ENCODE measurements around the gene NELFB.
A peak's percentile ranks its signal among the peaks of the same experiment; 100 is the strongest.

NELFB gene

DNA sequence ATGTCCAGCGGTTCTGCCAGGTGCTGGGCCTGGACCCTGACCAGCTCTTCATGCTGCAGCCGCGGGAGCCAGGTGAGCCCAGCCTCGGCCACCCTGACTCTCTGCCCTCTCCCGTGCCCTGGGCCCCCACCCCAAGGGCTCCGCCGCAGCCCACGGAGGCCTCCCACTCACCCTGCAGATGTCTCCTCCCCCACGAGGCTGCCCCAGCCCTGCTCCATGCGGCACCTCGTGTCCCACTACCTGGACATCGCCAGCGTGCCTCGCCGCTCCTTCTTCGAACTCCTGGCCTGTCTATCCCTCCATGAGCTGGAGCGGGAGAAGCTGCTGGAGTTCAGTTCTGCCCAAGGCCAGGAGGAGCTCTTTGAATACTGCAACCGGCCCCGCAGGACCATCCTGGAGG is 40.5 kb upstream of the NELFB start:
- Histone ChIP-seq H3K9me3 (ENCODE audit: severe bottlenecking) (no peaks in the 10 kb centered on the region), H3K36me3 (no peaks in the 10 kb centered on the region), H3K27ac (no peak overlapping the region), H3K27me3 (ENCODE audit: insufficient read depth, low read depth, severe bottlenecking) (no peaks in the 10 kb centered on the region), H3K4me3 (ENCODE audit: low read depth, low read length) (no peak overlapping the region)
- TF ChIP-seq, protein P1, sequence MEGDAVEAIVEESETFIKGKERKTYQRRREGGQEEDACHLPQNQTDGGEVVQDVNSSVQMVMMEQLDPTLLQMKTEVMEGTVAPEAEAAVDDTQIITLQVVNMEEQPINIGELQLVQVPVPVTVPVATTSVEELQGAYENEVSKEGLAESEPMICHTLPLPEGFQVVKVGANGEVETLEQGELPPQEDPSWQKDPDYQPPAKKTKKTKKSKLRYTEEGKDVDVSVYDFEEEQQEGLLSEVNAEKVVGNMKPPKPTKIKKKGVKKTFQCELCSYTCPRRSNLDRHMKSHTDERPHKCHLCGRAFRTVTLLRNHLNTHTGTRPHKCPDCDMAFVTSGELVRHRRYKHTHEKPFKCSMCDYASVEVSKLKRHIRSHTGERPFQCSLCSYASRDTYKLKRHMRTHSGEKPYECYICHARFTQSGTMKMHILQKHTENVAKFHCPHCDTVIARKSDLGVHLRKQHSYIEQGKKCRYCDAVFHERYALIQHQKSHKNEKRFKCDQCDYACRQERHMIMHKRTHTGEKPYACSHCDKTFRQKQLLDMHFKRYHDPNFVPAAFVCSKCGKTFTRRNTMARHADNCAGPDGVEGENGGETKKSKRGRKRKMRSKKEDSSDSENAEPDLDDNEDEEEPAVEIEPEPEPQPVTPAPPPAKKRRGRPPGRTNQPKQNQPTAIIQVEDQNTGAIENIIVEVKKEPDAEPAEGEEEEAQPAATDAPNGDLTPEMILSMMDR (IDR thresholded peaks at IDR 0.05; ENCODE audit: low read depth, low read length), result no peak
- no peak for DNase-seq

DNA sequence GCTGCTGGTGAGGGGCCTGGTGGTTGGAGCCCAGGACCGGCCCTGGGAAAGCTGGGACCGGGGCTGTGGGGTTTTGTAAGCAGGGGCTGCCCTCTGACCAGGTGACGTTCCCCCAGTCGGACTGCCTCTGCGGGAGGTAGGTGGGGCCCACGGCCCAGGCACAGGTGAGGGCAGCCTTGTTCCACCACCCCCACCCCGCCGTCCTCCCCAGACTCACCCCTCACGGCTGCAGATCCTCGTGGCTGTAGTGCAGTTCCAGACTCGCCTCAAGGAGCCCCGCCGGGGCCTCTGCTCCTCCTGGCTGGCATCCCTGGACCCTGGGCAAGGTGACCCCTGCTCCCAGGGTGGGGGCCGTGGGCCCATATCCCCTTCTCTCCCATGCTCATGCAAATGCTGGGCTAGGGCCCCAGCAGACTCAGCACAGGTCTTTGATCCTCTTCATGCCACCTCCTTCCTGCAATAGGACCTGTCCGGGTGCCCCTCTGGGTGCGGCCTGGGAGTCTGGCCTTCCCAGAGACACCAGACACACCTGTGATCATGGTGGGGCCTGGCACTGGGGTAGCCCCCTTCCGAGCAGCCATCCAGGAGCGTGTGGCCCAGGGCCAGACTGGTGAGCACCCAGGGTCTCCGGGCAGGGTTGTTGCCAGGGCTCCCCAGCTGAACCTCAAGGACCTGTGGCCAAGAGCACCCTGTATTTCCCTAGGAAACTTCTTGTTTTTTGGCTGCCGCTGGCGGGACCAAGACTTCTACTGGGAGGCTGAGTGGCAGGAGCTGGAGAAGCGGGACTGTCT is 39.7 kb upstream of the NELFB start:
- no peak for DNase-seq
- no peaks in the 10 kb centered on the region for H3K9me3 ChIP-seq (ENCODE audit: severe bottlenecking)

DNA sequence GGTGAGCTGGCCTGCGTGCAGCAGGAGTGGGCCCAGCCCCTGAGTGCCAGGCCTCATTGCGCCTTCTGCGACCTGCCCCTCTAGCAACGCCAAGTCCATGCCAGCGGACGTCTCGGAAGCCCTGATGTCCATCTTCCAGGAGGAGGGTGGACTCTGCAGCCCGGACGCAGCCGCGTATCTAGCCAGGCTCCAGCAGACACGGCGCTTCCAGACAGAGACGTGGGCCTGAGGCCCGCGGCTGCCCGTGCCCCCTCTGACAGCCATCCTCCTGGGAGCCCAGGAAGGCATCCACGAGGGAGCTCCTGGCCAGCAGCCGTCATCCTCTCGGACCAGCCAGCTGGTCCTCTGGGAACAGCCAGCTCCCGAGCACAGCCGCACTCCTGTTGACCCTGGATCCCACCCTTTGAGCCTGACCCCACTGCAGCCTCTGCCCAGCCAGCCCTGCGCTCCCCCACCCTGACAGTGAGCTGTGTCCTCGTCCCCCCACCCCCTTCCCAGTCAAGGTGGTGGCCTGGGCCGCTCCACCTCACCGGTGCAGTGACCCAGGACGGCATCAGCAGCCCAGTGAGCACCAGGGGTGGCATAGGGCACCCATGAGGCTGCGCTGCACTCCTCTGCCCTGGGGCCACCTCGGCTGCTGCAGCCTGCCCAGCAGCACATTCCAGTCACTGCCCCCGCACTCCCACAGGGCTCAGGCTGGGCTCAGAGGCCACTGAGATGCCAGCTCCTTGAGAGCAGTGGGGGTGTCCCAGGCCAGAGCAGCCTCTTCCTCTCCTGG is 38.8 kb upstream of the NELFB start:
- H3K4me3 ChIP-seq (ENCODE audit: low read depth, low read length), result no peak overlapping the region
- TF ChIP-seq, protein P1 (IDR thresholded peaks at IDR 0.05; ENCODE audit: low read depth, low read length), result no peak
- no peaks in the 10 kb centered on the region for H3K36me3 ChIP-seq
- H3K27ac ChIP-seq, result no peak overlapping the region
- H3K27me3 ChIP-seq (ENCODE audit: insufficient read depth, low read depth, severe bottlenecking), result no peaks in the 10 kb centered on the region
- no peak for DNase-seq
- H3K9me3 ChIP-seq (ENCODE audit: severe bottlenecking), result no peaks in the 10 kb centered on the region

More for the DNA sequence above, 39.7 kb upstream of the NELFB start:
- no peak overlapping the region for H3K4me3 ChIP-seq (ENCODE audit: low read depth, low read length)
- H3K27me3 ChIP-seq (ENCODE audit: insufficient read depth, low read depth, severe bottlenecking), result no peaks in the 10 kb centered on the region
- no peaks in the 10 kb centered on the region for H3K36me3 ChIP-seq
- H3K27ac ChIP-seq, result no peak overlapping the region
- TF ChIP-seq, protein P1 (IDR thresholded peaks at IDR 0.05; ENCODE audit: low read depth, low read length), result no peak

DNA sequence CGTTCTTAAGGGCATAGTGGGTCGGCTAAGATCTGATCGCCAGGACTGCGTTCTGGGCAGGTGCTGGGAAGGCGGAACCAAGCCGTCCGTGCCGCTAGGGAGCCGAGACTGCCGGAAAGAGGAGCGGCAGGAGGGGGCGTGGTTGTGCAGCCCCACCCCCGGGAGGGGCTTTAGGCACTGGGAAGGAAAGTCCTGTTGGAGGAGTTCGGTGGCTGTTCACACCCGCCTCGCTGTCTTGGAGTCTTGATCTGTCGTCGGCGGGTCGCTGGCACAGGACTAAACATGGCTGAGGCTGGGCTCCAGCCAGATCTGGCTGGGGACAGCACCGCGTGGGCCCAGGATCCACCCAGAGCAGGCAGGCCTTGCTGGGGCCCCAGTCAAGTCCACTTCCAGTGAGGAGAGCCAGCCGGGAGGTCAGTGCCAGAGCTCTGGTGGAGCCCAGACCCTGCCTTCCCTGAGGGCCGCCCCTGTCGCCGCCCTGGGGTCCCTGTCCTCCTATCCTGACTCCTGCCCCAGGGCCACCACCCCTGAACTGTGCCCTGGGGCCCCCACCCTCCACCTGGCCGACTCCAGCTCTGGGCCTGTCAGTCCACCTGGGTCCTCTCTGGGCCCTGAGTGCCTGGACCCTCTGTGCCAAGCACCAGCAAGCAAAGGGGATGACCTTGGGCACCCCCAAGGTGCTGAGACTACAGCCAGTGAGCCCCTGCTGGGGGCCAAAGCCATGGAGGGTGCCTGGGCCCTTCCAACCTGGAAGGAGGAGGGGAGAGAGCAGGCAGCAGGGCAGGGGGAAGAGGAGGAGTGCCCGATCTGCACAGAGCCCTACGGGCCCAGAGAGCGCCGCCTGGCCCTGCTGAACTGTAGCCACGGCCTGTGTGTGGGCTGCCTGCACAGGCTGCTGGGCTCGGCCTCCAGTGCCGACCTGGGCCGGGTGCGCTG is 37.6 kb upstream of the NELFB start:
- Histone ChIP-seq H3K4me3 (ENCODE audit: low read depth, low read length) (no peak overlapping the region), H3K27me3 (ENCODE audit: insufficient read depth, low read depth, severe bottlenecking) (no peaks in the 10 kb centered on the region), H3K9me3 (ENCODE audit: severe bottlenecking) (no peaks in the 10 kb centered on the region), H3K27ac (no peak overlapping the region), H3K36me3 (no peaks in the 10 kb centered on the region)
- TF ChIP-seq, protein P1 (IDR thresholded peaks at IDR 0.05; ENCODE audit: low read depth, low read length), result no peak
- DNase-seq, result peak; percentile 64

DNA sequence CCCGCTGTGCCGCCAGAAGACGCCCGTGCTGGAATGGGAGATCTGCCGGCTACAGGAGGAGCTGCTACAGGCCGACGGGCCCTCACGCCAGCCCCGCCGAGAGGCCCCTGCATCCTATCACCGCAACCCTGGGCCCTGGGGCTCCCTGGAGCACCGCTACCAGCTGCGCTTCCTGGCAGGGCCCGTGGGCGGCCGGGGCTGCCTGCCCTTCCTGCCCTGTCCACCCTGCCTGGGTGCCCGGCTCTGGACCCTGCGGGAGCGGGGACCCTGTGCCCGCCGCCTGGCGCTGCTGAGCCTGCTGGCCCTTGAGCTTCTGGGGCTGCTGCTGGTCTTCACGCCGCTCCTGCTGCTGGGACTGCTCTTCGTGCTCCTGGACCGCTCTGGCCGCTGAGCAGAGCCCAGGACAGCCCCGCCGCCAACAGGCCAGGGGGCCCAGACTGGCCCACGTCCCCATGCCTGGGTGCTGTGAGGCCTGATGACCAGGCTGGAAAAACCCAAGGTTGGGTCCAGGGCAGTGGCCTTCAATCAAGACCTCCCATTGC is 36.8 kb upstream of the NELFB start:
- DNase-seq, result no peak
- Histone ChIP-seq H3K9me3 (ENCODE audit: severe bottlenecking) (no peaks in the 10 kb centered on the region), H3K27me3 (ENCODE audit: insufficient read depth, low read depth, severe bottlenecking) (no peaks in the 10 kb centered on the region), H3K4me3 (ENCODE audit: low read depth, low read length) (no peak overlapping the region), H3K36me3 (no peaks in the 10 kb centered on the region), H3K27ac (no peak overlapping the region)
- TF ChIP-seq, protein P1 (IDR thresholded peaks at IDR 0.05; ENCODE audit: low read depth, low read length), result no peak

All from WERI-Rb-1 (cell line).